Esophagus muscularis mucosa (tissue), 3 donors: Measurements from ENCODE around the gene ACAD11.
"Not testable (repeated sequence)": the region's sequence is repeated elsewhere in the genome, so short reads cannot be mapped to it uniquely, and the experiment has no call there.

Source experiments
- CTCF ChIP-seq, 3 experiments: fragments of 200-600 bp in 2 of 3; fragments of 450-650 bp in 1 of 3; sonication (generic) in 2 of 3; IDR thresholded peaks; one replicate each; pipeline ENCODE4 v1.5.1; 2017 to 2019; ENCODE audit warnings: antibody characterized with exemption in 3 of 3, mild to moderate bottlenecking in 2 of 3, moderate library complexity in 1 of 3
- POLR2A ChIP-seq: fragments of 450-650 bp; IDR thresholded peaks from one replicate; pipeline ENCODE4 v1.6.1; 2017; ENCODE audit warnings: antibody characterized with exemption, moderate library complexity, mild to moderate bottlenecking, low read depth

GRCh38 chr3:132615301-132615700, 44.3 kb downstream of the ACAD11 start:
- not testable (repeated sequence) for TF ChIP-seq CTCF (IDR thresholded peaks at IDR 0.05); POLR2A
